Body of pancreas (tissue), 4 donors: ENCODE results near the gene SLC7A1. TPM values are rescaled to one million over a fixed set of nuclear protein-coding genes. Genes with fewer than 3 reads are reported as not detected.

Experiments used
- ATAC-seq: fragments of 150-250 bp; one replicate; pipeline ENCODE4 v1.9.1; 2016
- DNase-seq, 4 donors: peaks; one replicate each; pipeline ENCODE4 v3.0.0-alpha.2; 2019
- H3K27ac ChIP-seq, 4 donors: fragments of 200-600 bp; sonication (generic); 1 replicate in 3 of 4; 2 replicates in 1 of 4; pipeline versions ENCODE4 v1.5.1 to v1.6.1; 2016 to 2019; ENCODE audit warnings: mild to moderate bottlenecking in 1 of 4, mixed read lengths in 1 of 4, moderate library complexity in 1 of 4
- H3K27me3 ChIP-seq, 2 donors: fragments of 200-600 bp; sonication (generic); one replicate each; pipeline ENCODE4 v1.6.0; 2016; ENCODE audit warnings: mild to moderate bottlenecking in 1 of 2
- H3K36me3 ChIP-seq, 2 donors: fragments of 200-600 bp; sonication (generic); replicated peaks in 1 of 2; 2 replicates each; pipeline ENCODE4 v1.5.1; 2016; ENCODE audit warnings: low read depth in 2 of 2; ENCODE audit not compliant: insufficient read depth in 1 of 2
- H3K4me1 ChIP-seq: fragments of 200-600 bp; sonication (generic); one replicate; pipeline ENCODE4 v1.6.0; 2016
- H3K4me3 ChIP-seq, 2 donors: fragments of 200-600 bp; sonication (generic); 1 replicate in 1 of 2; 2 replicates in 1 of 2; pipeline ENCODE4 v1.5.1; 2016 to 2019
- H3K9me3 ChIP-seq, 3 donors: fragments of 200-600 bp; sonication (generic); 1 replicate in 2 of 3; 2 replicates in 1 of 3; pipeline ENCODE4 v1.5.1; 2016
- CTCF ChIP-seq, 7 experiments: fragments of 450-650 bp in 4 of 7; fragments of 200-600 bp in 3 of 7; sonication (generic) in 3 of 7; IDR thresholded peaks; one replicate each; pipeline ENCODE4 v1.5.1; 2016 to 2019; ENCODE audit warnings: antibody characterized with exemption in 7 of 7
- POLR2A ChIP-seq, 3 donors: fragments of 450-650 bp; IDR thresholded peaks; one replicate each; pipeline ENCODE4 v1.6.1; 2016; ENCODE audit warnings: antibody characterized with exemption in 3 of 3, mild to moderate bottlenecking in 2 of 3
- WGBS, 2 donors: methylation state at CpG; one replicate each; pipeline ENCODE4 v1.1.5; 2017; 5-methylcytosine and 5-hydroxymethylcytosine counted together
- intact Hi-C: fragments of 100-400 bp; cut with DNase I; formaldehyde crosslinking; loops from one replicate; pipeline ENCODE4 v1.15.1; 2023
- total RNA-seq, 2 donors: library from RNA; depleted of rRNA; stranded (reverse); fragments of >200 nt; gene quantifications; one replicate each; pipeline ENCODE4 v1.1.0, GENCODE V29; 2016

Gene SLC7A1
- total RNA-seq, 2 donors from 2014 or later = 15.3 to 30.3 TPM

GRCh38 chr13:29464105-29464679, 131.3 kb downstream of the SLC7A1 start:
- DNase-seq = no peak
- no peaks in the 10 kb centered on the region for H3K36me3 ChIP-seq
- no peak overlapping the region for H3K4me3 ChIP-seq
- WGBS, 2 donors = 64 to 69% methylated on average over 4 of the region's 4 CpGs
- no peaks in the 10 kb centered on the region for H3K27me3 ChIP-seq
- ATAC-seq = no peak
- TF ChIP-seq CTCF (IDR thresholded peaks at IDR 0.05) (no peak), POLR2A (IDR thresholded peaks at IDR 0.05) (no peak)
- no peaks in the 10 kb centered on the region for H3K9me3 ChIP-seq
- intact Hi-C loops = no loop called here
- no peaks in the 10 kb centered on the region for H3K4me1 ChIP-seq
- H3K27ac ChIP-seq = no peak overlapping the region

GRCh38 chr13:29459813-29460355, 135.6 kb downstream of the SLC7A1 start:
- H3K9me3 ChIP-seq = no peaks in the 10 kb centered on the region
- ATAC-seq = no peak
- TF ChIP-seq CTCF (IDR thresholded peaks at IDR 0.05) = no peak
- TF ChIP-seq POLR2A (IDR thresholded peaks at IDR 0.05) = no peak
- 77 to 79% methylated on average over 2 of the region's 2 CpGs for WGBS, 2 donors
- no peak overlapping the region for H3K27ac ChIP-seq
- H3K4me3 ChIP-seq = no peak overlapping the region
- intact Hi-C loops = no loop called here
- H3K4me1 ChIP-seq = no peaks in the 10 kb centered on the region
- no peaks in the 10 kb centered on the region for H3K36me3 ChIP-seq
- no peak for DNase-seq
- H3K27me3 ChIP-seq = no peaks in the 10 kb centered on the region
